ENCODE measurements around the gene FRMD1. TPM values are rescaled to one million over a fixed set of nuclear protein-coding genes. Genes with fewer than 3 reads are reported as not detected.

The FRMD1 gene
- total RNA-seq, 4 donors from 2014 or later = 9.9 to 14.4 (median 12.5) TPM

DNA sequence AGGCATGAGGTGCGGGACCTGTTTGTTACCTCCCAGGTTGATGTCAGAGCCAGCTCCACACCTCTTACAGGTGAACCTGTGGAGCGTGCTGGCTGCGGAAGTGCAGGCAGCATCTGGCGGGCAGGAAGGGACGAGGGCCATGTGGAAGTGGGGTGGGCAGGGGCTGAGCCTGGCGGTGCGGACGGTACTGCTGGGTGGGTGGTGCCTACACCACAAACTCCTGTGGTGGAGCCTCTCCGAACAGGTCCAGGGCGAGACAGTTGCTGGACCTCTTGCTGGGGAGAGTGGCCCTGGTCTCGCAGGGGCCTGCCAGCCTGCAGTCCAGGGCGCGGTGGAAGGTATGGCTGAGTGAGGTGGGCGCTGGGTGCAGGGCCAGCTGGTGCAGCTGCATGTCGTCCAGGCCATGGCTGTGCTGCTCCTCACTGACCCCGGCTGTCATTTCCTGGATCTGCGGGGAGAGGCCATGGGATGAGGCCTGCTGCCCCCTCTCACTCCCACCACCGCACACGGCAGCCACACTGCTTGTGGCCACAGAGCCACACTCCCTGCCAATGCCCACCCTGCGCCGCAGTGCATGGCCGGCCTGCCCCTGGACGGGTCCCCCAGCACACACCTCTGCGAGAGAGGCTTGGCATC, 22.0 kb downstream of the FRMD1 start:
- no peak overlapping the region for H3K4me3 ChIP-seq
- DNase-seq (ENCODE audit: low spot score in 2 of 2) = no peak
- H3K4me1 ChIP-seq = peaks cover 0 to 21% (median 2%) of the 10 kb centered on the region in 4 donors
- H3K9me3 ChIP-seq = no peaks in the 10 kb centered on the region
- WGBS, 2 donors = 93 to 97% methylated on average over 19 to 24 of the region's 24 CpGs
- TF ChIP-seq EP300 (IDR thresholded peaks at IDR 0.05) = no peak
- TF ChIP-seq, protein P1, sequence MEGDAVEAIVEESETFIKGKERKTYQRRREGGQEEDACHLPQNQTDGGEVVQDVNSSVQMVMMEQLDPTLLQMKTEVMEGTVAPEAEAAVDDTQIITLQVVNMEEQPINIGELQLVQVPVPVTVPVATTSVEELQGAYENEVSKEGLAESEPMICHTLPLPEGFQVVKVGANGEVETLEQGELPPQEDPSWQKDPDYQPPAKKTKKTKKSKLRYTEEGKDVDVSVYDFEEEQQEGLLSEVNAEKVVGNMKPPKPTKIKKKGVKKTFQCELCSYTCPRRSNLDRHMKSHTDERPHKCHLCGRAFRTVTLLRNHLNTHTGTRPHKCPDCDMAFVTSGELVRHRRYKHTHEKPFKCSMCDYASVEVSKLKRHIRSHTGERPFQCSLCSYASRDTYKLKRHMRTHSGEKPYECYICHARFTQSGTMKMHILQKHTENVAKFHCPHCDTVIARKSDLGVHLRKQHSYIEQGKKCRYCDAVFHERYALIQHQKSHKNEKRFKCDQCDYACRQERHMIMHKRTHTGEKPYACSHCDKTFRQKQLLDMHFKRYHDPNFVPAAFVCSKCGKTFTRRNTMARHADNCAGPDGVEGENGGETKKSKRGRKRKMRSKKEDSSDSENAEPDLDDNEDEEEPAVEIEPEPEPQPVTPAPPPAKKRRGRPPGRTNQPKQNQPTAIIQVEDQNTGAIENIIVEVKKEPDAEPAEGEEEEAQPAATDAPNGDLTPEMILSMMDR (IDR thresholded peaks at IDR 0.05) = no peak
- TF ChIP-seq POLR2A (IDR thresholded peaks at IDR 0.05) = no peak
- no peaks in the 10 kb centered on the region for H3K36me3 ChIP-seq
- no peak overlapping the region for H3K27ac ChIP-seq
- H3K27me3 ChIP-seq = no peaks in the 10 kb centered on the region

DNA sequence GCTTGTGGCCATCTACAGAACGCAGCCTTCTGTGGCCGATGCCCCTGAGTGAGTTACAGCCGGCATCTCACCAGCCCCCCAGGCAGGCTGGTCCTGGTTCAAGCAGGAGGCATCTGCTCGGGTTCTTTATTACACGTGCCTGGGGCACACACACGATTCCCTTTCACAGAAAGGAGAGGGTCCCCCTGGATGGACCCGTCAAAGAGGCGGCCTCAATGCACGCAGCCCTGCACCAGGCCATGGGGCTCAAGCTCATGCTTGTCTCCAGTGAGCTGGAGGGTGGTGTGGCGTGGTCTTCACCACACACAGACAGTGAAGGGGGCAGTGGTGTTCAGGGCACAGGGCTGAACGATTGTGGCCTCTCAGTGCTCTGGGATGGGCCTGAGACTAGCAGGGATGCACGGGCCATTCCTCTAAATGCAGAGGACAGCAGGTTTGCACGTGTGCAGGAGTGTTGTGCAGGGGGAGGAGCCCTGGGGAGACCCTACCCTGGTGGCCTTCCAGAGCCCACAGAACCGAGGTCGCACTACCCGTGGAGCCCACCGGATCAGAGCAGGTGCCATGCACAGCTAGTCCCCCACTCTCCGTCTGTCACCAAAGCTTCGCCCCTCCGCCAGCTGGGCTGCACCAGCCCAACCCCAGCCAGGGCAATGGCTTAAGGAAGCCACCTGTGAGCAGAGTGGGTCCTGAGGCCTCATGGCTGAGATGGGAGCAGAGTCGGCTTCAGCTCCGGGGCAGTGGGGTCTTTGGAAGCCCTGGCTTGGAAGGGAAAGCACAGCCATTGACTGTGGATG, 23.1 kb downstream of the FRMD1 start:
- no peak overlapping the region for H3K27ac ChIP-seq
- 85 to 92% methylated on average over 18 to 19 of the region's 22 CpGs for WGBS, 2 donors

DNA sequence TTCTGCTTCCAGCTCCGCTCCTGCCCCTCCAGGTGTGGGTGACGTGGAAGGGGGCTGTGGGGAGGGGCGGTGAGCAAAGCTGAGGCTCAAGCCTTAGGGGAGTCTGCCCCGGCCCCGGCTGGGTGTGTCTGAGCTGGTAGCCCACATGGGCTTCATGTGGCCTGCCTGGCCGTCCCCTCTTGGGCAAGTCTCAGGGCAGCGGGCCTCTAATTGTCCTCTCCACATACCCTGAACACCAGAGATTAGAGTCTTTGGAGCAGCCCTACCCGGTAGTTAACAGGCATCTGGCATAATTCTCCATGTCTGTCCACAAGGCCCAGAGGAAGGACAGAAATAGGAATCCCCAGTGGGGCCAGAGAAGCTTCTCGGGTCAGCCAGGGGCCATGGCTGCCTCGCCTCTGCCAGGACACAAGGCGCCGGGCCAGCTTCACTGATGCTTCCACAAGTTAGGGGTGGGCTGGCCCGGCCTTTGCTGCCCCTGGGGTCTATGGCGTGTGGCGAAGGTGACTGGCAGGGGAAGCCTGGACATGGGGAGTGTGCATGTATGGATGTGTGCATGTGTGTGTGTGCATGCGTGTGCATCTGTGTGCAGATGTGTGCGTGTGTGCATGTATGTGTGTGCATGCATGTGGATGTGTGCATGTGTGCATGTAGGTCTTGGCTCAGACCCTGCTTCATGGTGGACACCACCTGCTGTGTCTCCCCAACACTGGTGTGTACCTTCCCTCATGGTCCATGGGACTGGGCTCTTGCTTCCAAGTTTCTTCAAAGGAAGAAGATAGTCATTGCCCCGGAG, 24.0 kb downstream of the FRMD1 start:
- H3K27me3 ChIP-seq = no peaks in the 10 kb centered on the region
- no peaks in the 10 kb centered on the region for H3K9me3 ChIP-seq
- H3K36me3 ChIP-seq = no peaks in the 10 kb centered on the region
- DNase-seq (ENCODE audit: low spot score in 2 of 2) = no peak
- WGBS, 2 donors = 54 to 58% methylated on average over 14 of the region's 18 CpGs
- H3K27ac ChIP-seq = no peak overlapping the region
- TF ChIP-seq EP300 (IDR thresholded peaks at IDR 0.05) = no peak
- no peak for TF ChIP-seq POLR2A (IDR thresholded peaks at IDR 0.05)
- TF ChIP-seq, protein P1 (IDR thresholded peaks at IDR 0.05) = no peak
- H3K4me3 ChIP-seq = no peak overlapping the region
- H3K4me1 ChIP-seq = peaks cover 0 to 14% (median 2%) of the 10 kb centered on the region in 4 donors

More for the DNA sequence above, 23.1 kb downstream of the FRMD1 start:
- H3K27me3 ChIP-seq = no peaks in the 10 kb centered on the region
- H3K4me1 ChIP-seq = peaks cover 0 to 21% (median 2%) of the 10 kb centered on the region in 4 donors
- no peaks in the 10 kb centered on the region for H3K36me3 ChIP-seq
- TF ChIP-seq, protein P1 (IDR thresholded peaks at IDR 0.05) = no peak
- no peak for TF ChIP-seq POLR2A (IDR thresholded peaks at IDR 0.05)
- TF ChIP-seq EP300 (IDR thresholded peaks at IDR 0.05) = no peak
- no peak overlapping the region for H3K4me3 ChIP-seq
- no peak for DNase-seq (ENCODE audit: low spot score in 2 of 2)
- H3K9me3 ChIP-seq = no peaks in the 10 kb centered on the region

DNA sequence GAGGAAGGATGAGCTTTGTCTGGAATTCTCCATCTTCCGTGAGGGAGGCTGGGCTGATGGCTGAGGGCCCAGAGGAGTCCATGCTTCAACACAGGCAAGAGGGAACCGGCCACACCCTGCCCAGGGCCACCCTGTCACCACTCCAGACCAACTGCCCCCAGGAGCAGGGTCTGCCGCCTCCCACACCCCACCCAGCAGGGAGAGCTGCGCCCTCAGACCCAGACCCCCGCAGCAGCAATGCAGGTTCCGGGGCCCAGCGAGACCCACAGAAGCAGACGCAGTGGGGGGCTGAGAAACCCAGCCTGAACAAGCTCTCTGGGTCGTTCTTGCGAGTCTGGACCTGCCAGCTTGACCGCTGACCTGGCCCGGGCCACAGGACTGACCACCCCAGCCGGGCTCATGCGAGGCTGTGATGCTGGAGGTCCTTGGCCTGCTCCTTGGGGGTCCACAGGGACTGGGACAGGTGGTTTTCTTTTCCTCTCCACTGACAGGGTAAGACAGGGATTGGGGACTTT, 25.0 kb downstream of the FRMD1 start:
- TF ChIP-seq POLR2A (IDR thresholded peaks at IDR 0.05) (no peak), EP300 (IDR thresholded peaks at IDR 0.05) (no peak)
- TF ChIP-seq, protein P1 (IDR thresholded peaks at IDR 0.05) = no peak
- whole genome bisulfite sequencing, 2 donors = 88% methylated on average over 12 of the region's 14 CpGs; no CpG with 5 or more reads in 1 of the 2 donors
- Histone ChIP-seq H3K9me3 (no peaks in the 10 kb centered on the region), H3K4me1 (peaks cover 0 to 14% (median 2%) of the 10 kb centered on the region in 4 donors), H3K36me3 (no peaks in the 10 kb centered on the region), H3K27me3 (no peaks in the 10 kb centered on the region), H3K4me3 (no peak overlapping the region), H3K27ac (no peak overlapping the region)
- no peak for DNase-seq (ENCODE audit: low spot score in 2 of 2)
